ENCODE data around the gene CARS1.

The CARS1 gene

DNA sequence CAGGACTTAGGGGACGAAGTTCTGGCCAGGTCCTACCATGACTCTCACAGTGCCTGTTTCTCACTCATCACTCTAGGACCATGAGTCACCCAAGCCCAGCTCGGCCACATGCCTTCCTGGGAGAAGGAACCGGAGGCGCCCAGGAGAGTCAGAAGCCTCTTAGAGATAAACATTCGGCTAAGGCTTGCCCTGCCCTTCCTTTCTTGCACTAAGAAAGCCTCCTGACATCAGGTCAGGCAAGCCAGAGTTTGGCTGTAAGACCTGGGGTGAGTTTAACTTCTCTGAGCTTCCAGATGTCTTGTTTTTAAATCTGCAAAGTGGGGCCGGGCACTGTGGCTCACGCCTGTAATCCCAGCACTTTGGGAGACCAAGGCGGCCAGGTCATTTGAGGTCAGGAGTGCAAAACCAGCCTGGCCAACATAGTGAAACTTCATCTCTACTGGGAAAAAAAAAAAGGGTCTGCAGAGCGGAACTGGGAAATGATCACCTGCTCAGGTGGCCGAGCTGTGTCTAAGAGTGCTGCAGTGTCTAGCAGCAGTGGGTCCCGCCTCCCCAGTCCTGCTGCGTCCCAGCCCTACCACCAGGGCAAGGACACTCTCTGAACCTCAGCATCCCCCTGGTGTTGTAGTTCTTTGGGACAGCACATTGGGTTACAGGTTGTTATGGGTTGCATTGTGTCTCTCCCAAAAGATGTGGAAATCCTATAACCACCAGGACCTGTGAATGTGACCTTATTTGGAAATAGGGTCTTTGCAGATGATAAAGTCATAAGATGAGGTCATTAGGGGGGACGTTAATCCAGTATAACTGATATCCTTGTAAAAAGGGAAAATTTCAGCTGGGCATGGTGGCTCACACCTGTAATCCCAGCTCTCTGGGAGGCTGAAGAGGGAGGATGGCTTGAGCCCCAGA is 1.8 kb upstream of the CARS1 start:
- DNase-seq, result no peak

DNA sequence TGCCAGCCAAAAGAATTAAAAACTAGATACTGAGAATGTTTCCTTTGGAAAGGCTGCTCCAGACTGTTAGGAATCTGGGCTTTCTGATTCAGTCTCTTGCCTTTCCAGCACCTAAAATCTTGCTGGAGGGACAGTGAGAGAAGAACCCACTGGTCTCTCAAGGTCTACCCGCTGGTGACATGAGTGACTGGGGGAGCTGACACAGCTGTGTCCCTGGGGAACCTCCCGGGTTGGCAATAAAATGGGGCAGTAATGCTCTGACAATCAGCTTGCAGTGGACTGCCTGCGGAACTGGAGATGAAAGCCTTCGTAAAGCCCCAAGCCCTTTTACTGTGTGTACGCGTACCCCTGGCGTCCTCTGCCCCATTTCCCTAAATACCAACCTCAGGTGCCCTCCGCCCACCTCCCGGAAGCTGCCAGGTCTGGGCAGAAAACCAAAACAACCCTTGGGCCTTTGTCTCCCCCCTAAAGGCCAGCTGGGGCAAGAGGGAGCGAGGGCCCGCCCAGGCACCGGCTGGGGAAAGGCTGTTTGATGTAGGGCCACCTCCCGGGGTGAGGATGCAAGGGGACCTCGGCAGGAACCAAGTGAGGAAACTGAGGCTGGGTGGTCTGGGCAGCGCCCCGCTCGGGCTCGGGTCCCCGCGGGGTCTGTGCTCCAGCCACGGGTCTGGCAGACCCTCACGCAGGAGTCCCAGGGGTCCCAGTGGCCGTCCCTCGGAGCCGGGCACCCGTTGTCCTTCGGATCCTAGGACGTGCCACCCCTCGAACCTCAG is 741 bp downstream of the CARS1 start:
- DNase-seq, result no peak

- DNase-seq, result no peak
These were observed 1.3 kb downstream of the CARS1 start for GRCh38 chr11:3055891-3056290.

GRCh38 chr11:3052567-3052966 is 4.7 kb downstream of the CARS1 start:
- no peak for DNase-seq

- no peak for DNase-seq
These were observed 5.1 kb downstream of the CARS1 start for GRCh38 chr11:3052109-3052479.

- DNase-seq, result no peak
These were observed 5.8 kb downstream of the CARS1 start for GRCh38 chr11:3051196-3052108.

DNA sequence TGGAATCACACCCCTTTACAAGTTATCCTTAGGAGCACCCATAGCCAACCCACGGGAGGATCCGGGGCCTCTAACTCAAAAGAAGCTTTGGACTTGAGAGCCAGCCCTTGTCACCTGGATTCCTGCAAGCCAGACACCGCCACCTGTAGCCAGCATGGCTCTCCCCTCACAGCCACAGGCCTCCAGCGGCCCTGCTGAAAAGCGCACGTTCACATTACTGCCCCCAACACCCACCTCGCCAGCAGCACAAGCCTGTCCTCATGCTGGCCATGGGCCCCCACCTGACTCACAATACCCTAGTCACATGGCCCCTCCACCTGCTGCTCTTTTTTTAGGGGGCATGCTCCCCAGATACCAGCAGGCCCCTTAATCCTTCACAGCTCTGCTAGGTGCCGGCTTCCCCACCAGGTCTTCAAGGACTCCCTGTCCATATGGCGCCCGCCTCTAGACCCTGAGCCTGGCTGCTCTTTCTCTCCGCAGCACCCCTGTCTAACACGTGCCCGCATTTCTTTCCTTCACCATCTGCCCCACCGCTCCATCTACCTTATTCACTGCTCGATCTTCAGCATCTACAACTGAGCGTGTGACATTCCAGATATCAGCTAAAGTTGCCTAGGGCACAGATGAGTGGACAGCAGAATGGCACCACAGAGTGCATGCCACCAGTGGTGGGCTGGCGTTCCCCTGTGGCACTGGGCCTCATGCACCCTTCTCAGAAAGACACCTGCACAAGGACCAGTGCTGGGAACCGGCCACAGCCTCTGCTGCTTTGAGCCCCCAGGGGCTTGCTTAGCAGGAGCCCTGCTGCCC is 6.6 kb downstream of the CARS1 start:
- DNase-seq, result no peak

DNA sequence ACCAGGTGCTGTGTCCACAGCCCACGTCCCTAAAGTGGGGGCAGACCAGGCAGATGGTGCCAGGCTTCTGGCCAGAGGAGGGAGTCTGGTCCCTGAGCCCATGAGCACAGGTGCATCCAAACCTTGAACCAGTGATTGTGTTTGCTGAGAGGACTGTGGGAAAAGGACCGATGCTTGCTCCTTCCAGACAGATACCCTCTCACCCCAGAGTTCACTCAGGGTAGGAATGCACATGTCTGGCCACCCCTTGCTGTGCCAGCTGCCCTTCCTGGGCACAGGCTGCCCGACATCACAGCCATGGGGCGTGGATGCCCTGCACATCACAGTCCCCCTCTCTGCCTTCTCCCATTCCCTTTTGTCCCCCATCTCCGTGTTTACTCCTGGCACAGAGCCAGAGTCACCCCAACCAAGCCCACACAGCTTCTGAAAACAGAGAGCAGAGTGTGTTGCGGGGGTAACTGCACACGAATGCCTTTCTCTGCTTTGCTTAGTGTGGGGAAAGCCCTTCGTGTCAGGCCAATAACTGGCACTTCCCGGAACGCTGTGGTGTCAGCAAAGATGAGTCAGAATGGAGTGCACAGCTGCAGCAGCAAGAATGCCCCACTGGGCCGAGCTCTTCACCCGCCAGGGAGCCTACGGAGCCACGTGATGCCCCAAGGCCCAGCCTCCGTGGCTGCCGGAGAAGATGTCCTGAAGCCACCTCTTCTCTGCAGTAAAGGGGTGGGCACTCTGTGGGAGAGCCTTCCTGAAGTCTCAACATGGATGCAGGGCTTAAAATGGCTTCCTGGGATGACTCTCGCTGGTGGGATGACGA is 7.6 kb downstream of the CARS1 start:
- peak; percentile 83 for DNase-seq

DNA sequence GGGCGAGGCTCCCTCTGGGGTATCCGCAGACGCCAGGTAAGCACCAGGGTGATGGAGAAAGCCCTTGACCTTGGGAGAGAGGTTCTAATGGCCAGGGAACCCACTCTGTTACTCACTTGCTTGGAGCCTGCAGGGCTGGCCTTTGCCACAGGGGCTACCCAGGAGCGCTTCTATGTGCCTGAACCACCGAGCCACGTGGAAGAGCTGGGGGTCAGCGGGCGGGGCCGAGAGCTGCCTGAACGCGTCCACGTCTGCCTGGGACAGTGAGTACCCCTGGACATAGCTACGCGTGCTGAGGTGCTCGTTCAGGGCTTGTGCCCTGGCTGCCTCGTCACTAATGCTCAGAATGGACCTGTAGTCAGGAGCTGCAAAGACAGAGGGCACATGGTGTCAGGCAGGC is 9.6 kb downstream of the CARS1 start:
- DNase-seq, result no peak

DNA sequence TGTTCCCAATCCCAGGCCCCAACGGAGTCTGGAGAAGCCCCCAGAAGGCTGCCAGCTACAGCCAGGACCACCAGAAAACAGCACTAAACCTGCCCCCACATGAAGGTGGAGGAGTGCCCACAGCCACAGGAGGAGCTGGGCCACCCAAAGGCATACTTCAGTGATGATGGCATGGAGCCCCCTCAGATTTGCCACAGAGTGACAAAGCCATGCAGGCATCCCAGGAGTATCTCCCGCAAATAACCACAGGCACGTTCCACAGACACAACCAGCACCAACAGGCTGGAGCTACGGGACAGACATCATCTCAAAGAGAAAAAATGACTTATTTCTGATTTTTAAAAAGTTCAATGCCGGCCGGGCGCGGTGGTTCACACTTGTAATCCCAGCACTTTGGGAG is 10.6 kb downstream of the CARS1 start:
- DNase-seq, result no peak

GRCh38 chr11:3046190-3046589 is 11.0 kb downstream of the CARS1 start:
- no peak for DNase-seq

GRCh38 chr11:3044915-3045314 is 12.3 kb downstream of the CARS1 start:
- DNase-seq, result no peak

DNA sequence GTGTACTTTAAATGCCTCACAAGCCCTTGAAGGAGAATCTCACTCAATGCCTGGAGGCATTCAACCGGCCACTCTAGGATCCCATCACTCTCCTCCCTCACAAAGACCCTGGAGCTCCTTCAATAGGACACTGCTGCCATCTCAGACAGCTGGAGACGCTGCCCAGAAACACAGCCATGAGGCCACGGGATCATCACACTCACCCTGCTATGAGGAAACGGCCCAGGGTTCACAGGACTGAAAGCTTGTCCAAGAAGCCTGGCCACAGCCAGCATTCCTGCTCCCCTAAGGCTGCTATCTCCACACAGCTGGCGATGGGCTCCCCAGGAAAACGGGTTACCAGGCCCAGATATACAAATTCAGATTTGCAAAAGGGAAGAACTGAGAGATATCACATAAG is 13.2 kb downstream of the CARS1 start:
- DNase-seq, result no peak

DNA sequence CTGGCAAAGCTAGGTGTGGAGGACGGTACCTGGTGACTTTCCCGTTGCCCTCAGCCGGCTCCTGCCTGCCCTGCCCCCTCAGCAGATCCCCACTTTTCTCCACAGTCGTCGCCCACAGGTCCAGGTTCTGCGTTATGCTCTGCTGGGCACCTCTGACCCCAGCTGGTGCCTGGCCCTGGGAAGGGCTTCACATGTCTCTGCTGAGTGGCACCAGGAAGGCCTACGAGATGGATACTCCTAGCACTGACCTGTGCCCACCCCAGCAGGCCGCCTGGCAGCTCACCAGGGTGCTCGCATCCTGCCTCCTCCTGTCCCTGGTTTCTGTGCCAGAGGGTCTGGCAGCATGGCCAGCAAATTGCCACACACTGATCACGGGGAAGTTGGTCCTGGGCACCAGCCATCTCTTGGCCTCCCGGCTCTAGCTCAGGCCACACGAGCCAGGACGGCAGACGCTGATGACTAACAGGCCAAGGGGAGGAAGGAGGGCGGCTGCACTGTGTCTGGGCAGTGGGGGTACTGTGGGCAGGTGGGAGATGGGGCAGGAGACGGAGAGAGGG is 13.8 kb downstream of the CARS1 start:
- DNase-seq, result no peak

- DNase-seq, result no peak
These were observed 14.5 kb downstream of the CARS1 start for GRCh38 chr11:3042496-3043314.

DNA sequence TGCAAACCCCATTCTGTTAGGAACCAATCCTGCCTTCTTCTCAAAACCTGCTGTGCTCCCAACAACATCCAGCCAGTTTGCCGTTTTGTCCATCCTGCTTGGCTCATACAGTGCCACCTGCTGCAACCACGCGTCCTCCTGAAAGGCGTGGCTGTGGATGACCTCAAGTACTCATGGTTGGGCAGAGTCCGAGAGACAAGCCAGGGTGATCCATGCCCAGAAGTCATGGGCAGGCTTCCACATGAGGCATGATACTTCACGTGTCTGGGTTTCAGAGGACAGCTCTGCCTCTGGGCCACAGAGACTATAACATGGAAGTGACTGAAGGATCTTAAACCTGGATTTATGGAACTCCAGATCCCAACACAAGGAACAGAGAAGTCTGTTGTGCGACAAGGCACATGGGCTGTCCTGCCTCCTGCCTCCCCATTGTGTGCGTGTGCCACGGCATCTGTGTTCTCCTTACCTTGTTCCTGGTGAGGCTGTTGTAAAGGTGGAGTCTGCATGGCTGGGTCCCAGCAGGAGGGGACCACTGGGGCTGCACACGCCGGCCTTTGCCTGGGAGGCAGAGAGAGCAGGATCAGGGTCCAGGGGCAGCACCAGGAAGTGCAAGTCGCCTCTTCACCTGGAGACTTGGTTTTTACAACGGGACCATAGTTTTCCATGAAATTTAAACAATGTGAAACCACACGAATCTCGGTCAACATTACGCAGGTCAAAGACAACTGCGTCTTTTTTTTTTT is 15.4 kb downstream of the CARS1 start:
- no peak for DNase-seq

- no peak for DNase-seq
These were observed 16.3 kb downstream of the CARS1 start for GRCh38 chr11:3040881-3041280.

GRCh38 chr11:3037945-3038271 is 19.3 kb downstream of the CARS1 start:
- no peak for DNase-seq

Data from CD4-positive, alpha-beta T cell treated with Interleukin-15 for 1 hour (primary cell).